Hepatocyte (in vitro differentiated cells): ENCODE results near the gene CCDC102B.

ENCODE experiments used
- EZH2phosphoT487 ChIP-seq: fragments of 200-600 bp; sonication (generic); IDR thresholded peaks from one replicate; pipeline ENCODE4 v1.6.1; 2018; ENCODE audit warnings: antibody characterized with exemption, mild to moderate bottlenecking, low read depth, moderate library complexity; ENCODE audit not compliant: unreplicated experiment, severe bottlenecking
- TF ChIP-seq, protein P1 (sequence below): fragments of 200-600 bp; sonication (generic); IDR thresholded peaks from 2 replicates; pipeline ENCODE4 v1.5.1; 2016; ENCODE audit warnings: antibody characterized with exemption, mild to moderate bottlenecking; ENCODE audit not compliant: poor library complexity

DNA sequence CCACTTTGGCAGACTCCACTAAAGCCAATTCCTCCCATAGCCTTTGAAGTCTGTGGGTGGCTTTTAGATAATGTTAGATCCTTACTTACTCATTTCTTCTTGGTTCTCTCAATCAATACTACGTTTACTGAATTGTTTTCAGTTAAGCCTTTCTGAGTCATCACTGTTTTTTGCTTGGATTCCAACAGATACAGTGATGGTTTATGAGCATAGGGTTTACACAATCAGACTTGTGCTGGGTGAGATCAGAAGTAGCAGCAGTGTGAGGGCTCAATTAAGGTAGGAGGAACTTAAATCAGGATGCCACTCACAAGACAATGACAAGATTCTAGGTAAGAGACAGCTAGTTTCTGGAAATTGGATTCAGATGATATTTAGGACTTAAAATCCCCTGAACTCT is 305.1 kb downstream of the CCDC102B start:
- TF ChIP-seq EZH2phosphoT487: no peak
- TF ChIP-seq, protein P1, sequence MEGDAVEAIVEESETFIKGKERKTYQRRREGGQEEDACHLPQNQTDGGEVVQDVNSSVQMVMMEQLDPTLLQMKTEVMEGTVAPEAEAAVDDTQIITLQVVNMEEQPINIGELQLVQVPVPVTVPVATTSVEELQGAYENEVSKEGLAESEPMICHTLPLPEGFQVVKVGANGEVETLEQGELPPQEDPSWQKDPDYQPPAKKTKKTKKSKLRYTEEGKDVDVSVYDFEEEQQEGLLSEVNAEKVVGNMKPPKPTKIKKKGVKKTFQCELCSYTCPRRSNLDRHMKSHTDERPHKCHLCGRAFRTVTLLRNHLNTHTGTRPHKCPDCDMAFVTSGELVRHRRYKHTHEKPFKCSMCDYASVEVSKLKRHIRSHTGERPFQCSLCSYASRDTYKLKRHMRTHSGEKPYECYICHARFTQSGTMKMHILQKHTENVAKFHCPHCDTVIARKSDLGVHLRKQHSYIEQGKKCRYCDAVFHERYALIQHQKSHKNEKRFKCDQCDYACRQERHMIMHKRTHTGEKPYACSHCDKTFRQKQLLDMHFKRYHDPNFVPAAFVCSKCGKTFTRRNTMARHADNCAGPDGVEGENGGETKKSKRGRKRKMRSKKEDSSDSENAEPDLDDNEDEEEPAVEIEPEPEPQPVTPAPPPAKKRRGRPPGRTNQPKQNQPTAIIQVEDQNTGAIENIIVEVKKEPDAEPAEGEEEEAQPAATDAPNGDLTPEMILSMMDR: no peak
